ENCODE measurements around the gene FKBP2. TPM values are rescaled to one million over a fixed set of nuclear protein-coding genes. Genes with fewer than 3 reads are reported as not detected.

FKBP2 gene
- total RNA-seq, 4 donors from 2014 or later: 38.2 to 101 (median 57.8) TPM

DNA sequence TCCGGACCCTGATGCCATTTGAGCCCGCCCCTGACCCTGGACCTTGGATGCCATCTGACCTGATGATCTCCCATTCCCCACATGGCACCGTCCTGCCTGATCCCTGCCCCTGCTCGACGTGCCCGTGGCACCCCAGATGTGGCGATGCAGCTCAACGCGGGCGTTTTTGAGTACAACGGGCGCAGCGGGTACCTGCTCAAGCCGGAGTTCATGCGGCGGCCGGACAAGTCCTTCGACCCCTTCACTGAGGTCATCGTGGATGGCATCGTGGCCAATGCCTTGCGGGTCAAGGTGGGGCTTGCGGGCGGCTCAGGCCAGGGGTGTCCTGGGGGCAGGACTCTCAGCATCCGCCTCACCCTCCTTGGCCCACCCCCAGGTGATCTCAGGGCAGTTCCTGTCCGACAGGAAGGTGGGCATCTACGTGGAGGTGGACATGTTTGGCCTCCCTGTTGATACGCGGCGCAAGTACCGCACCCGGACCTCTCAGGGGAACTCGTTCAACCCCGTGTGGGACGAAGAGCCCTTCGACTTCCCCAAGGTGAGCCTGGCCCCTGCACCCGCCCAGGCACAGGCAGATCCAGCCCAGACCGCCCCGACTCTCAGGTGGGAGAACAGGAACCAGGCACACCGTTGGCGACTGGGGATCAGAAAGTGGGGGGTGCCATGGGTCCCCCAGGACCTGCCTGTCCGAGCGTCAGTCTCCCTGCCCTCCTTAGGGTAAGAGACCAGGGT lies 21.5 kb downstream of the FKBP2 start:
- Histone ChIP-seq H3K4me1 (peaks cover 0 to 8% (median 5%) of the 10 kb centered on the region in 4 donors), H3K36me3 (peaks cover 0 to 97% (median 6%) of the 10 kb centered on the region in 3 donors), H3K27ac (no peak overlapping the region), H3K9me3 (no peaks in the 10 kb centered on the region), H3K4me3 (no peak overlapping the region), H3K27me3 (no peaks in the 10 kb centered on the region)
- no peak for DNase-seq (ENCODE audit: low spot score in 2 of 2)
- TF ChIP-seq, protein P1, sequence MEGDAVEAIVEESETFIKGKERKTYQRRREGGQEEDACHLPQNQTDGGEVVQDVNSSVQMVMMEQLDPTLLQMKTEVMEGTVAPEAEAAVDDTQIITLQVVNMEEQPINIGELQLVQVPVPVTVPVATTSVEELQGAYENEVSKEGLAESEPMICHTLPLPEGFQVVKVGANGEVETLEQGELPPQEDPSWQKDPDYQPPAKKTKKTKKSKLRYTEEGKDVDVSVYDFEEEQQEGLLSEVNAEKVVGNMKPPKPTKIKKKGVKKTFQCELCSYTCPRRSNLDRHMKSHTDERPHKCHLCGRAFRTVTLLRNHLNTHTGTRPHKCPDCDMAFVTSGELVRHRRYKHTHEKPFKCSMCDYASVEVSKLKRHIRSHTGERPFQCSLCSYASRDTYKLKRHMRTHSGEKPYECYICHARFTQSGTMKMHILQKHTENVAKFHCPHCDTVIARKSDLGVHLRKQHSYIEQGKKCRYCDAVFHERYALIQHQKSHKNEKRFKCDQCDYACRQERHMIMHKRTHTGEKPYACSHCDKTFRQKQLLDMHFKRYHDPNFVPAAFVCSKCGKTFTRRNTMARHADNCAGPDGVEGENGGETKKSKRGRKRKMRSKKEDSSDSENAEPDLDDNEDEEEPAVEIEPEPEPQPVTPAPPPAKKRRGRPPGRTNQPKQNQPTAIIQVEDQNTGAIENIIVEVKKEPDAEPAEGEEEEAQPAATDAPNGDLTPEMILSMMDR (IDR thresholded peaks at IDR 0.05): no peak
- TF ChIP-seq POLR2A (IDR thresholded peaks at IDR 0.05) (no peak), EP300 (IDR thresholded peaks at IDR 0.05) (no peak)
- 91 to 92% methylated on average over 34 to 36 of the region's 42 CpGs for WGBS, 2 donors

DNA sequence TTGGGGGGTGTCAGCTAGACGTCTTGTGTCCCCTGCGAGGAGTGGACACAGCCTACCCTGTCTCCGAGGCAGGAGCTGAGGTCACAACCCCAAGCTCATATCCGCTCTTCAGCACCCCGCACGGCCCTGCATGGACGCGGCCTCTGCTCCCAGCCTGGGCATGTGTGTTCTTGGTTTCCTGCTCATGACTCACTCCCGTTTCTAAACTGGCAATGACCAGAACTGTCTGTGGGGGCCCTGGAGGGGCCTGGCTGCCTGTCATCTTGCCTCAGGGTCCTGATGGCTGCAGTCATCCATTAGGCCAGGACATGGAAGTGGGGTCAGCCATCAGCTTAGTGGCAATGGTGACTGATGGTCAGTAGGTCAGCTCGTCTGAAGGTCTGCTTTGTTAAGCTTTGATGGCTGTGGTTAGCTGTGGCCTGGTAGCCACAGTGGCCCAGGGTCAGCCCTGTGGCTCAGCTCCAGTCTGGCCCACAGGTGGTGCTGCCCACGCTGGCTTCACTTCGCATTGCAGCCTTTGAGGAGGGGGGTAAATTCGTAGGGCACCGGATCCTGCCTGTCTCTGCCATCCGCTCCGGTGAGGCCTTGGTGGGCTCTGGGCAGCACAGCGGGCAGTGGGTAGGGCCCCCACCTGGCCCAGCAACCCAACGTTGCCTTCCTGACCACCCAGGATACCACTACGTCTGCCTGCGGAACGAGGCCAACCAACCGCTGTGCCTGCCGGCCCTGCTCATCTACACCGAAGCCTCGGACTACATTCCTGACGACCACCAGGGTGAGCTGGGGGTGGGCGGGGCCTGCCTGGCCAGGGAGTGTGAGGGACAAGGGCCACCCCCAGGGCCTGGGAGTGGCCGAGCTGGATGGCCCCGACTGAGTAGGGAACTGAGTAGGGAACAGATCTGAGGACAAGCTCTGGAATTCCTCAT lies 22.4 kb downstream of the FKBP2 start:
- no peak overlapping the region for H3K4me3 ChIP-seq
- no peak for DNase-seq (ENCODE audit: low spot score in 2 of 2)
- WGBS, 2 donors: 69 to 72% methylated on average over 16 to 28 of the region's 29 CpGs
- no peaks in the 10 kb centered on the region for H3K27me3 ChIP-seq
- no peak overlapping the region for H3K27ac ChIP-seq
- no peaks in the 10 kb centered on the region for H3K9me3 ChIP-seq
- peaks cover 0 to 89% (median 6%) of the 10 kb centered on the region in 3 donors for H3K36me3 ChIP-seq
- H3K4me1 ChIP-seq: peaks cover 0 to 17% (median 13%) of the 10 kb centered on the region in 4 donors
- TF ChIP-seq, protein P1 (IDR thresholded peaks at IDR 0.05): no peak
- no peak for TF ChIP-seq EP300 (IDR thresholded peaks at IDR 0.05)
- no peak for TF ChIP-seq POLR2A (IDR thresholded peaks at IDR 0.05)

DNA sequence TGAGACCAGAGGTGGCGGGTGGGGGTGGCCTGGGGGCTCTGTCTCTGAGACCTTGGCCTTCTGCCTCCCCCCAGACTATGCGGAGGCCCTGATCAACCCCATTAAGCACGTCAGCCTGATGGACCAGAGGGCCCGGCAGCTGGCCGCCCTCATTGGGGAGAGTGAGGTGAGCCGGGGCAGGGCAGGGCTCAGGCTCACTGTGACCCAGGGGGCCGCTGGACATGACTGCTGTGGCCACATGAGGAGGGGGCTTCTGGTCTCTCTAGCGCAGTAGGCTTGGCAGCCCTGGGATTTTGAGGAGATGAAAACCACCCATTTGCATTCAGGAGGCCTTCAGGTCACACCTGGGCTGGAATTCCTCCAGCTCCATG lies 23.0 kb downstream of the FKBP2 start:
- no peaks in the 10 kb centered on the region for H3K27me3 ChIP-seq
- TF ChIP-seq POLR2A (IDR thresholded peaks at IDR 0.05) (no peak), EP300 (IDR thresholded peaks at IDR 0.05) (no peak)
- TF ChIP-seq, protein P1 (IDR thresholded peaks at IDR 0.05): no peak
- H3K9me3 ChIP-seq: no peaks in the 10 kb centered on the region
- 79 to 87% methylated on average over 8 of the region's 8 CpGs for WGBS, 2 donors
- H3K36me3 ChIP-seq: peaks cover 0 to 82% (median 3%) of the 10 kb centered on the region in 3 donors
- no peak overlapping the region for H3K4me3 ChIP-seq
- no peak overlapping the region for H3K27ac ChIP-seq
- peaks cover 0 to 23% (median 20%) of the 10 kb centered on the region in 4 donors for H3K4me1 ChIP-seq
- DNase-seq (ENCODE audit: low spot score in 2 of 2): no peak

DNA sequence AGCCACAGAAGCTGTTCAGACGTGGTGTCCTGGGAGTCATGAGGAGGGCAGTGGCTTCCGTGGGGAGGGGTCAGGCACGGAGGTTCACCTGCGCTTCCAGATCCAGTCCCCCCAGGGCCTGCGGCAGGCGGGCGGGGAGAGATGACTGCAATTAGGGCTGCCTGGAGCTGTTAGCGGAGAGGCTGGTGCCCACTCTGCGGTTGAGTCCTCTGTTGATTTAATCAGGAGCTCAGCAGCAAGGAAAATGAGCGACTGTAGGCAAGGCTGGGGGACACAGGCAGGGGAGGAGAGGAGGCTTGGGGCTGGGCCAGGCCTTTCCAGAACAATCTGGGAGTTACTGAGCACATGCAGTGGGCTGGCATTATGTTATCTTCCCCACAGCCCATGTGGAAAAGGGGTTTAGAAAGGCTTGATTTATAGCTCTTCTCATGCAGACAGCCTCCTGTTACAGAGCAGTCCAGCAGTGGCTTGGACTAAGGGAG lies 23.5 kb downstream of the FKBP2 start:
- H3K4me1 ChIP-seq: peaks cover 0 to 27% (median 21%) of the 10 kb centered on the region in 4 donors
- H3K9me3 ChIP-seq: no peaks in the 10 kb centered on the region
- H3K36me3 ChIP-seq: peaks cover 0 to 78% (median 0%) of the 10 kb centered on the region in 3 donors
- no peak overlapping the region for H3K4me3 ChIP-seq
- H3K27me3 ChIP-seq: no peaks in the 10 kb centered on the region
- WGBS, 2 donors: 83 to 89% methylated on average over 10 of the region's 10 CpGs
- no peak for DNase-seq (ENCODE audit: low spot score in 2 of 2)
- no peak overlapping the region for H3K27ac ChIP-seq
- TF ChIP-seq EP300 (IDR thresholded peaks at IDR 0.05): no peak

DNA sequence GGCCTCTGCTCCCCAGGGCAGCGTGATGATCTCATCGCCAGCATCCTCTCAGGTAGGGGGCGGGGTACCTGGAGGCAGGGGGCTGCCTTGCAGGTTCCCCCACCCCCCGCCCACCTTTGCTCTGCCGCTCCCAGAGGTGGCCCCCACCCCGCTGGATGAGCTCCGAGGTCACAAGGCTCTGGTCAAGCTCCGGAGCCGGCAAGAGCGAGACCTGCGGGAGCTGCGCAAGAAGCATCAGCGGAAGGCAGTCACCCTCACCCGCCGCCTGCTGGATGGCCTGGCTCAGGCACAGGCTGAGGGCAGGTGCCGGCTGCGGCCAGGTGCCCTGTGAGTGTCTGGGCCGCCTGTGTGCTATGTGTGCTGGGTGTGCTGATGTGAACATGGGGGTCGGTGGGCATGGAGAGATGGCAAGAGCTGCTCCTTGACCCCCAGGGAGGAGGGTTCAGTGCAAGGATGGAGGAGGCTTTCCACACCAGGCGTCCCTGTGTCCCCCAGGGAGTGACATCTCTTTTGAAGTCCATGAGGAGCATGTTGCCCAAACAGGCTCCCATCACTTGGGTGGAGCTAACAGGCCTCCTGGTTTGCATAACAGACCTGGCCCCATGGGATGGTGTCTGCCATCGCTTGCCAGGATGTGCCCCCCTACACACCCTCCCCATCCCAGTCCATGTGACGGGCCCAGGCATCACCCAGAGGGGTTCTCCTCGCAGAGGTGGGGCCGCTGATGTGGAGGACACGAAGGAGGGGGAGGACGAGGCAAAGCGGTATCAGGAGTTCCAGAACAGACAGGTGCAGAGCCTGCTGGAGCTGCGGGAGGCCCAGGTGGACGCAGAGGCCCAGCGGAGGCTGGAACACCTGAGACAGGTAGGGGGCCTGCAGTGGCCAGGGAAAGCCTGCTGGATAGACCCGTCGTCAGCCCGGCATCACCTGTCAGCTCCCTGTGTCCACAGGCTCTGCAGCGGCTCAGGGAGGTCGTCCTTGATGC lies 24.6 kb downstream of the FKBP2 start:
- Histone ChIP-seq H3K27ac (no peak overlapping the region), H3K4me3 (no peak overlapping the region), H3K9me3 (no peaks in the 10 kb centered on the region), H3K36me3 (peaks cover 0 to 67% (median 0%) of the 10 kb centered on the region in 3 donors), H3K27me3 (no peaks in the 10 kb centered on the region), H3K4me1 (peaks cover 0 to 27% (median 21%) of the 10 kb centered on the region in 4 donors)
- TF ChIP-seq EP300 (IDR thresholded peaks at IDR 0.05): no peak
- TF ChIP-seq POLR2A (IDR thresholded peaks at IDR 0.05): no peak
- TF ChIP-seq, protein P1 (IDR thresholded peaks at IDR 0.05): no peak
- DNase-seq (ENCODE audit: low spot score in 2 of 2): no peak
- 91% methylated on average over 33 of the region's 35 CpGs for WGBS, 2 donors
